Measurements from ENCODE around the gene KRT79.

Gene KRT79

GRCh38 chr12:52835271-52836041 is 1.3 kb upstream of the KRT79 start:
- DNase-seq (ENCODE audit: low read depth), result no peak

- DNase-seq (ENCODE audit: low read depth), result no peak
These were observed 553 bp upstream of the KRT79 start for GRCh38 chr12:52834727-52835001.

- no peak for DNase-seq (ENCODE audit: low read depth)
These were observed 866 bp downstream of the KRT79 start for GRCh38 chr12:52832985-52833905.

- no peak for DNase-seq (ENCODE audit: low read depth)
These were observed 1.7 kb downstream of the KRT79 start for GRCh38 chr12:52832451-52832850.

- no peak for DNase-seq (ENCODE audit: low read depth)
These were observed 2.9 kb downstream of the KRT79 start for GRCh38 chr12:52831251-52831650.

- no peak for DNase-seq (ENCODE audit: low read depth)
These were observed 3.9 kb downstream of the KRT79 start for GRCh38 chr12:52829986-52830770.

GRCh38 chr12:52828591-52829021 is 5.5 kb downstream of the KRT79 start:
- no peak for DNase-seq (ENCODE audit: low read depth)

- no peak for DNase-seq (ENCODE audit: low read depth)
These were observed 6.0 kb downstream of the KRT79 start for GRCh38 chr12:52828156-52828555.

- no peak for DNase-seq (ENCODE audit: low read depth)
These were observed 6.5 kb downstream of the KRT79 start for GRCh38 chr12:52827499-52828090.

GRCh38 chr12:52826611-52827498 is 7.3 kb downstream of the KRT79 start:
- DNase-seq (ENCODE audit: low read depth), result no peak

GRCh38 chr12:52825961-52826360 is 8.2 kb downstream of the KRT79 start:
- DNase-seq (ENCODE audit: low read depth), result no peak

- no peak for DNase-seq (ENCODE audit: low read depth)
These were observed 9.2 kb downstream of the KRT79 start for GRCh38 chr12:52824741-52825410.

- DNase-seq (ENCODE audit: low read depth), result no peak
These were observed 10.2 kb downstream of the KRT79 start for GRCh38 chr12:52823761-52824450.

- no peak for DNase-seq (ENCODE audit: low read depth)
These were observed 11.2 kb downstream of the KRT79 start for GRCh38 chr12:52822771-52823510.

- DNase-seq (ENCODE audit: low read depth), result no peak
These were observed 12.1 kb downstream of the KRT79 start for GRCh38 chr12:52821826-52822660.

- DNase-seq (ENCODE audit: low read depth), result no peak
These were observed 12.9 kb downstream of the KRT79 start for GRCh38 chr12:52821071-52821730.

GRCh38 chr12:52820521-52820920 is 13.6 kb downstream of the KRT79 start:
- no peak for DNase-seq (ENCODE audit: low read depth)
